K562 (cell line): ENCODE results near the gene ANTKMT. TPM values are rescaled to one million over a fixed set of nuclear protein-coding genes. Genes with fewer than 3 reads are reported as not detected.
A peak's percentile ranks its signal among the peaks of the same experiment; 100 is the strongest.

Experiments used
- ADNP ChIP-seq: fragments of 200-800 bp; sonication (Bioruptor generic); IDR thresholded peaks from 2 replicates; pipeline ENCODE4 v1.6.1; 2016; ENCODE audit warnings: missing genetic modification characterization, missing compliant biosample characterization
- E2F6 ChIP-seq, 2 experiments: IDR thresholded peaks; 2 replicates each; pipeline ENCODE4 v1.6.1; 2011; ENCODE audit warnings: borderline replicate concordance in 1 of 2, control low read depth in 1 of 2, low read depth in 1 of 2, low read length in 1 of 2, mild to moderate bottlenecking in 1 of 2, mixed read lengths in 1 of 2, moderate library complexity in 1 of 2; ENCODE audit not compliant: insufficient read depth in 1 of 2, insufficient read length in 1 of 2, poor library complexity in 1 of 2, severe bottlenecking in 1 of 2; ENCODE audit errors: extremely low read depth in 1 of 2
- ETS1 ChIP-seq: conservative IDR thresholded peaks from 2 replicates; pipeline ENCODE4 v1.6.1; 2011; ENCODE audit warnings: low read depth, mild to moderate bottlenecking, low read length; ENCODE audit not compliant: control insufficient read depth
- MNT ChIP-seq, 2 experiments: fragments of 450-650 bp; conservative IDR thresholded peaks; 2 replicates each; pipeline ENCODE4 v1.6.1; 2017; ENCODE audit warnings: mild to moderate bottlenecking in 2 of 2, moderate library complexity in 2 of 2
- NR3C1 ChIP-seq: sonication (generic); formaldehyde crosslinking; IDR thresholded peaks from 2 replicates; pipeline ENCODE4 v1.8.1; 2022; ENCODE audit warnings: missing genetic modification reagents
- PATZ1 ChIP-seq: fragments of 250-450 bp; sonication (Bioruptor Pico); IDR thresholded peaks from 2 replicates; pipeline ENCODE4 v1.5.0; 2020; ENCODE audit warnings: mild to moderate bottlenecking, borderline replicate concordance
- RERE ChIP-seq: sonication (generic); formaldehyde crosslinking; IDR thresholded peaks from 2 replicates; pipeline ENCODE4 v1.8.0; 2023; ENCODE audit warnings: missing genetic modification reagents, mild to moderate bottlenecking, borderline replicate concordance
- SMAD4 ChIP-seq: fragments of 250-450 bp; sonication (Bioruptor Pico); conservative IDR thresholded peaks from 2 replicates; pipeline ENCODE4 v1.8.0; 2021; ENCODE audit warnings: inconsistent platforms, mild to moderate bottlenecking, moderate library complexity
- TGIF2 ChIP-seq: sonication (generic); formaldehyde crosslinking; IDR thresholded peaks from 2 replicates; pipeline ENCODE4 v1.8.1; 2022; ENCODE audit warnings: mild to moderate bottlenecking, missing genetic modification reagents, moderate library complexity
- ZNF174 ChIP-seq: fragments of 250-450 bp; sonication (Bioruptor Pico); IDR thresholded peaks from 2 replicates; pipeline ENCODE4 v1.4.0; 2020; ENCODE audit warnings: mild to moderate bottlenecking
- ZNF431 ChIP-seq: sonication (generic); formaldehyde crosslinking; IDR thresholded peaks from 2 replicates; pipeline ENCODE4 v1.8.0; 2022; ENCODE audit warnings: mild to moderate bottlenecking, missing genetic modification reagents
- ZNF655 ChIP-seq: fragments of 250-450 bp; sonication (Bioruptor Pico); IDR thresholded peaks from 2 replicates; pipeline ENCODE4 v1.5.0; 2021
- polyA plus RNA-seq, 8 experiments: library from polyadenylated mRNA; depleted of rRNA in 4 of 8; stranded (reverse) in 5 of 8; unstranded in 3 of 8; fragments of >200 nt; fragmentation: Nextera tagmentation in 2 of 8; fragmentation: Illumina TruSeq in 1 of 8; extraction: Ambion mirVana in 2 of 8; extraction: Trizol in 1 of 8; gene quantifications; 2 replicates each; pipeline versions ENCODE4 v1.2.1 to v1.2.3, GENCODE V29; 2011 to 2014; ENCODE audit warnings: inconsistent platforms in 1 of 8, missing spikeins in 1 of 8
- total RNA-seq, 7 experiments: library from RNA; depleted of rRNA in 6 of 7; stranded (reverse); fragments of >200 nt in 6 of 7; fragmentation: Illumina TruSeq in 2 of 7; extraction: Trizol in 2 of 7; gene quantifications; 2 replicates each; pipeline versions ENCODE4 v1.2.1 to v1.2.3, GENCODE V29; 2011 to 2021; ENCODE audit warnings: low replicate concordance in 1 of 7

The ANTKMT gene
- total and polyA plus RNA-seq, 9 of the 15 experiments (the other 6 are each of a cell fraction or from before 2014, with no cell fraction given): 0.58 to 217 (median 19.1) TPM

GRCh38 chr16:695355-696089 lies 25.4 kb upstream of the ANTKMT start (continued):
- TF ChIP-seq ETS1 (0 out of 2 replicates have a peak, but pooled peaks have one; percentile 33), RERE (CRISPR knock-in tag) (no peak), ZNF655 (no peak), E2F6 (IDR thresholded peaks at IDR 0.05; ENCODE audit: borderline replicate concordance in 1 of 2, extremely low read depth in 1 of 2, insufficient read depth in 1 of 2, insufficient read length in 1 of 2, low read depth in 1 of 2, low read length in 1 of 2, poor library complexity in 1 of 2, severe bottlenecking in 1 of 2) (peak; percentile 77 to 91), MNT (conservative IDR thresholded peaks at IDR 0.05) (peak; percentile 33 to 64; a peak in 3 of 4 replicates), TGIF2 (CRISPR knock-in tag) (no peak), NR3C1 (CRISPR knock-in tag) (peak; percentile 63), SMAD4 (CRISPR knock-in tag) (0 out of 2 replicates have a peak, but pooled peaks have one; percentile 21), ZNF174 (CRISPR knock-in tag) (no peak), ZNF431 (CRISPR knock-in tag) (peak; percentile 86), PATZ1 (CRISPR knock-in tag) (no peak), ADNP (tag) (no peak)
